ENCODE measurements around the gene MAOB. TPM values are rescaled to one million over a fixed set of nuclear protein-coding genes. Genes with fewer than 3 reads are reported as not detected.

MAOB gene
- total RNA-seq, 1 experiment from 2014 or later: not detected

GRCh38 chrX:43745938-43746721 lies 136.1 kb downstream of the MAOB start:
- H3K4me3 Mint-ChIP-seq (ENCODE audit: unreplicated experiment): no peak overlapping the region
- no TSS peak for BruUV-seq (replicated peaks)
- TF ChIP-seq, protein P1, sequence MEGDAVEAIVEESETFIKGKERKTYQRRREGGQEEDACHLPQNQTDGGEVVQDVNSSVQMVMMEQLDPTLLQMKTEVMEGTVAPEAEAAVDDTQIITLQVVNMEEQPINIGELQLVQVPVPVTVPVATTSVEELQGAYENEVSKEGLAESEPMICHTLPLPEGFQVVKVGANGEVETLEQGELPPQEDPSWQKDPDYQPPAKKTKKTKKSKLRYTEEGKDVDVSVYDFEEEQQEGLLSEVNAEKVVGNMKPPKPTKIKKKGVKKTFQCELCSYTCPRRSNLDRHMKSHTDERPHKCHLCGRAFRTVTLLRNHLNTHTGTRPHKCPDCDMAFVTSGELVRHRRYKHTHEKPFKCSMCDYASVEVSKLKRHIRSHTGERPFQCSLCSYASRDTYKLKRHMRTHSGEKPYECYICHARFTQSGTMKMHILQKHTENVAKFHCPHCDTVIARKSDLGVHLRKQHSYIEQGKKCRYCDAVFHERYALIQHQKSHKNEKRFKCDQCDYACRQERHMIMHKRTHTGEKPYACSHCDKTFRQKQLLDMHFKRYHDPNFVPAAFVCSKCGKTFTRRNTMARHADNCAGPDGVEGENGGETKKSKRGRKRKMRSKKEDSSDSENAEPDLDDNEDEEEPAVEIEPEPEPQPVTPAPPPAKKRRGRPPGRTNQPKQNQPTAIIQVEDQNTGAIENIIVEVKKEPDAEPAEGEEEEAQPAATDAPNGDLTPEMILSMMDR (IDR thresholded peaks at IDR 0.05; ENCODE audit: unreplicated experiment): no peak
- peaks cover 64% of the 10 kb centered on the region for H3K27me3 Mint-ChIP-seq (ENCODE audit: insufficient read depth, unreplicated experiment)
- ChIA-PET CTCF (interaction anchor here (0.6 to 1.4 kb wide), 4 partner anchors 10 to 187 kb away, joined by 3 read pairs; no protein-coding TSS in a partner anchor), POLR2A (interaction anchor here (1.4 kb wide), 1 partner anchor 186 kb away, joined by 4 read pairs; no protein-coding TSS in a partner anchor)
- no peaks in the 10 kb centered on the region for H3K9me3 Mint-ChIP-seq (ENCODE audit: unreplicated experiment)
- no peak overlapping the region for H3K27ac Mint-ChIP-seq (ENCODE audit: low read depth, unreplicated experiment)
- H3K36me3 Mint-ChIP-seq (ENCODE audit: insufficient read depth, unreplicated experiment): peaks cover 43% of the 10 kb centered on the region
- DNase-seq (ENCODE audit: unreplicated experiment): no peak
- intact Hi-C loops (cut with micrococcal nuclease): no loop called here
- H3K4me1 Mint-ChIP-seq (ENCODE audit: insufficient read depth, unreplicated experiment): peaks cover 13% of the 10 kb centered on the region

- H3K36me3 Mint-ChIP-seq (ENCODE audit: insufficient read depth, unreplicated experiment): peaks cover 51% of the 10 kb centered on the region
- TF ChIP-seq, protein P1 (IDR thresholded peaks at IDR 0.05; ENCODE audit: unreplicated experiment): no peak
- H3K27me3 Mint-ChIP-seq (ENCODE audit: insufficient read depth, unreplicated experiment): peaks cover 54% of the 10 kb centered on the region
- ChIA-PET CTCF (interaction anchor here (0.6 kb wide), 1 partner anchor 648 kb away, joined by 3 read pairs; no protein-coding TSS in a partner anchor), POLR2A (interaction anchor here (0.7 kb wide), 1 partner anchor 1357 kb away, joined by 3 read pairs; no protein-coding TSS in a partner anchor)
- peaks cover 5% of the 10 kb centered on the region for H3K4me1 Mint-ChIP-seq (ENCODE audit: insufficient read depth, unreplicated experiment)
- no peak overlapping the region for H3K4me3 Mint-ChIP-seq (ENCODE audit: unreplicated experiment)
- DNase-seq (ENCODE audit: unreplicated experiment): no peak
- H3K27ac Mint-ChIP-seq (ENCODE audit: low read depth, unreplicated experiment): no peak overlapping the region
- no TSS peak for BruUV-seq (replicated peaks)
- intact Hi-C loops (cut with micrococcal nuclease): no loop called here
- no peaks in the 10 kb centered on the region for H3K9me3 Mint-ChIP-seq (ENCODE audit: unreplicated experiment)
These were observed 138.0 kb downstream of the MAOB start for GRCh38 chrX:43744284-43744683.

GRCh38 chrX:43743100-43743822 lies 139.0 kb downstream of the MAOB start:
- DNase-seq (ENCODE audit: unreplicated experiment): no peak
- Mint-ChIP-seq H3K4me3 (ENCODE audit: unreplicated experiment) (no peak overlapping the region), H3K4me1 (ENCODE audit: insufficient read depth, unreplicated experiment) (peaks cover 5% of the 10 kb centered on the region), H3K9me3 (ENCODE audit: unreplicated experiment) (no peaks in the 10 kb centered on the region), H3K27me3 (ENCODE audit: insufficient read depth, unreplicated experiment) (peaks cover 54% of the 10 kb centered on the region), H3K27ac (ENCODE audit: low read depth, unreplicated experiment) (no peak overlapping the region), H3K36me3 (ENCODE audit: insufficient read depth, unreplicated experiment) (peaks cover 51% of the 10 kb centered on the region)
- BruUV-seq (replicated peaks): no TSS peak
- intact Hi-C loops (cut with micrococcal nuclease): no loop called here
- POLR2A ChIA-PET: interaction anchor here (0.6 to 1.3 kb wide), 3 partner anchors 85 to 392 kb away, joined by 3 read pairs; no protein-coding TSS in a partner anchor
- TF ChIP-seq, protein P1 (IDR thresholded peaks at IDR 0.05; ENCODE audit: unreplicated experiment): no peak
- CTCF ChIA-PET: interaction anchor here (0.6 kb wide), 2 partner anchors 120 to 161 kb away, joined by 3 to 4 read pairs; no protein-coding TSS in a partner anchor

Data from MCF 10A (cell line).